Hematopoietic multipotent progenitor cell treated with erythropoietin and hydrocortisone succinate and interleukin-3 and kit ligand, for 4 days (in vitro differentiated cells): ENCODE measurements around the gene MAP6D1.

Source experiments
- DNase-seq: peaks from one replicate; pipeline ENCODE4 v3.0.0-alpha.2; 2015

MAP6D1 gene

DNA sequence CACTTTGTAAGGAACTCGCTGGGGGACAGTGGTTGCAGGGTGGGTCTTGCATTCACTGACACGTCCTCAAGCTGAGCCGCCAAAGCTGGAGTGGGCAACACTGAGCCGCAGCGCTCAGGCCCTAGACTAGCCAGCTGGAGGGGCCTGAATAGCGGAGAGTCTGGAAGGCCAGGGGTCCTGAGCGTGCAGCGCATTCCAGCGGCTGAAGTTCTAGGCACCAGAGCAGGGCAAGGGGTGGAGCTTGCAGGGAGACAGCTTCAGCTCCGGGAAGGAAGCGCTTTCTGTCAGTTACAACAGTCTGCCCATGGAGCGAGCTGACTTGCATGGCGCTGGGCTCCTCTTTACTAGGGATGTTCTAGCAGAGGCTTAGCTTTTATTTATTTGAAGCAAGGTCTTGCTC lies 2.7 kb downstream of the MAP6D1 start:
- no peak for DNase-seq

DNA sequence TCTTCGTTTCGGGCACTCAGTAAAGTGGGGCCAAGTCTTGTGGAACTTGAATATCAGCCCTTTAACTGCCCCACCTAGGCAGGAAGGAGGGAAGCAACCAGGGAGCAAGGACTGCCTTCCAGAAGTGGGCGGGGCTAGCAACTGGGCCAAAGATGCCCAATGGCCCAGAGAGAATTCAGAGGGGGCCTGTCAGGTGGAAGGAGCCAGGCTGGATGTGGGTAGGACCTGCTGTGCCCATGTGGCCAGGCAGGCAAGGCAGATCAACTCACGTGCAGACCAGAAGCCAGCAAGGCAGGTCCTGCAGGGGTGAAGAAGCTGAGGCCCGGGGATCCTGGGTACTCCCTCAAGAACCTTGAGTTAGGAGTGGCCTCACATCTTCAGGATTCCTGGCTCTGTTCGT lies 5.5 kb downstream of the MAP6D1 start:
- no peak for DNase-seq

DNA sequence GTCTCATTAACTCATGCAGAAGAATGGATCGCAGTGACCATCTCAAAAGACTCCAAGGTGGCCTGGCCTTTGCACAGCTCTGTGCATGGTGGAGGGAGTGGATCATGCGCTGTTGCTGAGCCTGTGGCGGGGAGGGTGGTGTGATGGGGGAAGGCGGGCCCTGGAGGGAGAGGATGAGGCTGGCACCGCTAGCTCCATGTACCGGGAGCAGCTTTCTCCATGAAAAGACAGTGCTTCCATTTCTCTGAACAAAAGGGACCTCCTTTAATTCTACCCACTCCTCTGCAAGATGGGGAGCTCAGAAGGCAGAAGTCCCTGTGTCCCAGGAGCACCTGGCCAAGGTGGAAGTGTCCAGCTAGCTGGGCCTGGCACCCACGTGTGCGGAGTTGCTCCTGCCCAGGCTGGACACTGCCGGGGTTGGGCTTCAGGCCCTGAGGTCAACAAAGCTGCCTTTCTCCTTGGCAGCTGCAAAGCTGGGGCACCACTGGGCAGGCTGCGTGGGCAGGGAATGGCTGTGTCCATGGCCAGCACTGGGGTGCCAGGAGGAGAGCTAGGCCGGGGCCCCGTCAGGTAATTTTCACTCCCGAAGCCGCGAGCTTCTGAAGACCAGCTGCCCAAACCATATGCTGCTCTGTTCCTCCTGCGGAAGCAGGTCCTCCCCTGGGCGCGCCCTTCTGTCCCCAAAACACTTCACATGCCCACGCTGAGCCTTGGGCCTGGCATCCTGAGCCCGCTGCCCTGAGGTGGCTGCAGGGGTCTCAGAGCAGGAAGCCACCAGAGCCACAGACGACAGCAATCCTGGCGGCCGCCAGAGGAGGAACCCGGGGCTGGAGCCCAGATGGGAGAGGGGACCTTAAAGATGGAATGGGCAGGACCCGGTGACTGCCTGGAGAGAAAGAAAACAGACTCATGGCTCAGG lies 6.4 kb downstream of the MAP6D1 start:
- DNase-seq, result no peak

DNA sequence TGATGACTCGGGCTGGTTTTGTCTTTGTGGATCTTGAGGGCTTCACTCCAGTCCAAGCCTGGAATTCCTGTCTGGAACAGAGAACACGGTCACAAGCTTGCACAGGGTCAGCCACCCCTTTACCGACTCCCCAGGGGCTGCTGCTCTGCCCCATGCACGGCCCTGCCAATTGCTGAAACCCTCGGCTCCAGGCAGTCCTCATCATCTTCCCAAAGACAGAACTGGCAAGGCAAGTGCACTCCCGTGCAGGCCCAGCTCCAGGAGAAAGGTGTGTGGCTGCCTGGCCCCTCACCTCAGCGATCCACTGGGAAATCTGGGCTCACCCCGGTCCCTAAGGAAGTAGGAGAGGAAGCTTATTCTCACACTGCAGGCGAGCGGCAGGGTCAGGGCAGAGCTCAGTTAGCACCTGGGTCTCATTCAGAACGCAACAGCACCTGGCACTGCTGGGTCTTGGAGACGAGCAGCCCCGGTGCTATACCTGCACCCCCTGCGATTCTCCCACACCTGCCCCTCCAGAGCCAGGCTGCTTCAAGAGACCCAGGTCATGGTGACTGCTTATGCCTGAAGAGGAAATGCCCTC lies 7.2 kb downstream of the MAP6D1 start:
- no peak for DNase-seq

DNA sequence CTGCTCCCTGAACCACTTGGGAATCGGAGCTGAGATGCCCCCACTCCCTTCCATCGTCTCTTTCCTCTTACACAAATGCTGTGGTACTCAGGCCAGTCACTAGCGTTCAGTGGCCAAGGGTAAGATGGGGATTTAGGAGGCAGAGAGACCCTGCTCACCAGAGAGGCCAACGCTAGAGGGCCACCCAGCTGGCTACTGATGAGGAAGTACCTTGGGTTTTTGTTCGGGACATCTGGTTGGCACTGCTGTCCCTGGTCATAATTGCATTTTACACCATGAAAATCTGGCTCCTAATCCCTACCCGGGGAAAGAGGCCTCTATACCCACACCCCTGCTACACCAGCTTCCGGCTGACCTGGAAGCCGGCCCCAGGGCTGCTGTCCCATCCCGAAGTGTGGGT lies 7.7 kb downstream of the MAP6D1 start:
- DNase-seq, result no peak

DNA sequence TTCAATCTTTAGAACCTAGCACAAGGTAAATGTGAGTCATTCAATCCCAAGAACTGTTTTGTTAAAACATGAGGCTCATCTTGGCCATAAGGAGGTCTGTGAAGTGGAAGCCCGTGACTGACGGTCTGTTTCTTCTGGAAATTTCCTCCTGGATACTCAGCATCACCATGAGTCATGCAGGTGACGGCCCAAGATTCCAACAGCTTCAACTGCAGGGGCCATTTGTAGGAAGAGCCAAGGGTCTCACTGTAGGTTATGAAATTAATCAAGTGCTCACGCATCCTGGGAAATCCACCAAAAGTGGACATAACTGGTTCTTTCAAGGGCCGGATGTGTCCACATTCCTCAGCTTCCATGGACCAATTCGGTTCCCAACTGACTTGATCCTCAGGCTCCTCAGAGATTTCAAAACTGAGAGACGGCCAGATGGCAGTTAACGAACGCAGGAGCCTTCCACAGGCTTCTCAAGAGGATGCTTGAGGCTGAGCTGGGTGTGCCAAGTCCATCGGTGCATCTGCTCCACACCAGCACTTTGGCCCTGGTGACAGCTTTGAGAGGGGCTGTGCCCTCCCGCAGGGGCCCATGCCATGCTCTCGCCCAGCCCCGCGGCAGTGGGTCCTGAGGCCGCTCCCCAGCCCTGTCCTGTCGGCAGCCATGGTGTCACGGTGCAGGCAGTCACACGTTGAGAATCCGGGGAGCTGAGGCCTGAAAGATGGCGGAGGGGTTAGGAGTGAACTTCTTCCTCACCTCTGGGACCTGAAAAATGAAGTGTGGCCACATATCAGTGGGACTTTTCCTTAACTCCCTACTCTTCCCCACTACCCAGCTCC lies 8.5 kb downstream of the MAP6D1 start:
- no peak for DNase-seq

DNA sequence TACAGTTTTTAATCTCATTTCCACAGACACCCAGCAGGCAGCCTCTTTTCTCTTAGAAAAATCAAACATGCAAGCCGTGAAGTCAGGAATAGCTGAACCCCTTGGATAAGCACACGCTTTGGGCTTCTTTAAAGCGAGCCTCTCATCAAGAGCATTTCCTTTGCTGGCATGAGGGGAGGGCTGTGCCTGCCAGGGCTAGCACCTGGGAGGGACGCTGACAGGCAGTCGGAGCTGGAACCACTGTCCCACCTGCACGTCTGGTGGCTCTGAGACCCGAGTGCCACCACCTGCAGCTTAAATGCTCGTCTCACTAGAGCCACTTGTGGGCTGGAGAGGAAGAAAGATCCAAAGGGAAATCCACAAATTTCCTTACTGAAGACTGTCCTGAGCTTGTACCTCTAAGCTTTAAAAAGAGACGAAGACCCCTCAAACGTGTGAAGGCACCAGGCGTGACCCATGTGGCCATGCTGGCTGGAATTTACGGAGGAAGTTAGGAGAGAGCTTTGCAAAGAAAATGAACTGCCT lies 9.4 kb downstream of the MAP6D1 start:
- DNase-seq, result no peak

DNA sequence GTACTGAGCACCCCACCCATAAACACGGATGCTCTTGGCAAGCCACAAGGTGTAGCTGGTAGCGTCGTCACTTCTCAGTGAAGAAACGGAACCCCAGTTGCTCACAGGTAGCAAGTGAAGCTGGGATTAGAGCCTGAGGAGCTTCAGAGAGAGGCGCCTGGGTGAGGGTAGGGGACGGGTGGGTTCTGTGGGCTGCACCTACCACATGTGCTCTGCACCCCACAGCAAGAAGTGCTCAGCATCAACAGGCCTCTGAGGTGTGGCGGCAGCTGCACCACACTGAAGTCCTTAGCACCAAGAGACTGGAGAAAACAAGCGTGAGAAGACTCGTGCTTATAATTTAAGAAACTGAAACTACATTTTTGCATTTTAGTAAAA lies 9.8 kb downstream of the MAP6D1 start:
- no peak for DNase-seq

DNA sequence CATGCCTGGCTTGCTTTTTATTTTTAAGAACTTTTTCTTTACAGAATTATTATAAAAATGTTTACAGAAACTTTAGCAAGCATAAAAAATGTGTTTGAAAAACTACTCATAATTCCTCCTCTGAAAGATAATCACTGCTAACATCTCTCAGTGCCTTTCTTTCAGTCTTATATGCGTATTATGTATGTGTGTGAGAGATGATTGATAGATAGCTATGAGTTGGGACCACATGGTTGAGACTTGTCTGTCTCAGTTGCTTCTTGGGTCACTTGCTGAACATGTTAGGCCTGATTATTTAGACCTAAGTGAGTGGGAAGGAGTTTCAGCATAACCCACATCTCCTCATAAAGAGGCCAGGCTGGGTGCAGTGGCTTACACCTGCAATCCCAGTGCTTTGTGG lies 11.1 kb downstream of the MAP6D1 start:
- no peak for DNase-seq

DNA sequence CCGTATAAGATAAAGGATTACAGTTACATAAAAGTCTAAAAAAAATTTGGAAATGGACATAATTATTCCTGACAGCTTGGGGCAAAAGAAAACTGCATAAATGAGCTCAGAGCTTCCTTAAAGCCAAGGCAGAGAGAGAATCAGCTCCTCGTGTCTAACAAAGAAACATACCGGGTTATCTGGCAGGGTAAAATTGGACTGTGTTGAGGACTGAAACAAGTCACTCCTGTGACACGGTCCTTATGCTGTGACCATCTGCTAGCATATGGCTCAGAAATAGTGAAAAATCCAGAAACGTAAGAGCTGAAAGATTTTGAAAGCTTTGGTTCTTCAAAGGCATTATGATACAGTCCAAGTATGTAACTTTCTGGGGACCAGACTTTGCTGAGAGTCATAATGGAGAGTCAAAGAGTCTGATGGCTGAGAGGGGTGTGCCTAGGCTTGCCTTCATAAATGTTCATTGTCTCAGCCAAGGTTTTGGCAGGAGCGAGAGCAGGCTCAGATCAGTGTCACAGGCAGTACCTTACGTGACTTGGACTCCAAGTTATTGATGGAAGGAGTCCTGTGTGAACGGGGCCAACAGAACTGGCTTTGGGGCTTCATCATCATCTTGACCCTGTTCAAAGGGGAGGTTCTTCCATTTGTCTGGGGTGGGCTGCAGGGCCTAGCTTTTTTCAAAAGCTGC lies 12.5 kb downstream of the MAP6D1 start:
- DNase-seq, result no peak

DNA sequence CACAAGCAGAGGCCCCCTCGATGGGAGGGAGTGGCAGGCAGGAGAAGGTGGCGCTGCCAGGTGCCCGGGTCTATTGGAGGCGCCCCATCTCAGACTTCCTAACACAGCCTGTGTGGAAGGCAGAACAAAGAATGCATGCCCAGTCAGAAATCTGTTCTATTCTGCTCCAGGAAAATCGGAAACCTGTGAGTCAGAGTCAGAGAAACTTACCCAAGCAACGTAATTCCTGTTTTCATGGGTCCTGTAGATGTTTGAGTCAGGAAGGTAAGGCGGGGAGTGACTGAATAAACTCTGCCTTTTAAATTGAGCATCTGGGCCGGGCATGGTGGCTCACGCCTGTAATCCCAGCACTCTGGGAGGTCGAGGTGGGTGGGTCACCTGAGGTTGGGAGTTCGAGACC lies 13.7 kb downstream of the MAP6D1 start:
- DNase-seq, result no peak

DNA sequence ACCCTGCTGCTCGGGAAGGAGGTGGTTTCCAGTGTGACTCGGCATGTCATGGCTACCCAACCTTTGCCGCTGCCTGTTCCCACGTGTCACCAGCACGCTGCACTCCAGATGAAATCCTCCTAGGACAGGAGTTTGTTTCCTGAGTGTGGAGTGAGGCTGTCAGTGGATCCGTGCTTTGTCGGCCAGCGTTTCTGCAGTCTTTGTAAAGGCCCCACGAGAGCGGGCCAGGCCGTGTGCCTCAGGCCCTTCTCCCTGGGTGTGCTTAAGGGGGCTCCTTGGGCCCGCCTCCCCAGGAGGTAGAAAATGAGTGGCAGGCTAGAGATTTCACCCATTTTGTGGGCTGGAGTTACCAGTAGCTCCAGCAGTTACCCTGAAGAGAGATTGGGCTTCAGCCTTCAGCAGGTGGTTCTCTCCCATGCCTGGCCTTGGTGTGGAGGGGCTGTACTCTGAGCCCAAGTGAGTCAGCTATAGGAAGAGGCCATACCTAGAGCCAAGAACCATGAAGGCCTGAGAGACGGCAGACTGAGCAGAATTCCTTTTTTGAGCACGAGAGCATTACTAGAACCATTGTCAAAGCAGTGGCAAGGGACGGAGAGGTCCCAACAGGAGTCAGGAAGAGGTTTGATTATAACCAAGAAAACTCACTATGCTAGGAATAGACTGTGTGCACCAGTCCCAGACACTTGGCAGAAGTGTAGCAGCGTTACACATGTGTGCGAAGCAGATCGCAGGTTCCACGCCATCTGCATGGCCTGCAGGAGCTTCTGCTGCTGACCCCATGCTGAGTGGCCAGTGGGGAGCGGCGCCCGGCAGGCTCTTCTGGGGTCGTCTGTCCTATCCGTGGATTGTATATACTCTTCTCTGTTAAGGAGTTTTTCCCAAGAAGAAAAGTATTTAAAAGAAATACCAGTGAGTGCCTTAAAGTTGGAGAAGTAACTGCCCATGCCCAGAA lies 14.5 kb downstream of the MAP6D1 start:
- no peak for DNase-seq

DNA sequence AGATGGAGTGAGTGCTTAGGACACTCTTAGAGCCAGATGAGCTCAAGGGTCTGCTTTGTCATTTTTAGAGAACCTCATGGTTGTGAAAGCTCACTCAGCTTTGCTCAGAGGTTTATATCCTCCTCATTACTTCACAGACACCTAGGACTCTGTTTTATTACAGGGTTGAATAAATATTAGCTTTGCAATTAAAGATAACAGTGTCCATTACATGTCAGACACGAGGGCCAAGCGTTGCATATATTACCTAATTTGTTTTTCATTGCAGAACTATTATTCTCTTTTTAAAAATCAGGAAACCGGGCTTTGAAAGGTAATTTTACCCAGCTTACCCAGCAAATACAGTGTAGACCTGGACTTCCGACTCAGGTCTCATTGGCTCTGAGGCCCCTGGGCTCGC lies 16.1 kb downstream of the MAP6D1 start:
- no peak for DNase-seq

DNA sequence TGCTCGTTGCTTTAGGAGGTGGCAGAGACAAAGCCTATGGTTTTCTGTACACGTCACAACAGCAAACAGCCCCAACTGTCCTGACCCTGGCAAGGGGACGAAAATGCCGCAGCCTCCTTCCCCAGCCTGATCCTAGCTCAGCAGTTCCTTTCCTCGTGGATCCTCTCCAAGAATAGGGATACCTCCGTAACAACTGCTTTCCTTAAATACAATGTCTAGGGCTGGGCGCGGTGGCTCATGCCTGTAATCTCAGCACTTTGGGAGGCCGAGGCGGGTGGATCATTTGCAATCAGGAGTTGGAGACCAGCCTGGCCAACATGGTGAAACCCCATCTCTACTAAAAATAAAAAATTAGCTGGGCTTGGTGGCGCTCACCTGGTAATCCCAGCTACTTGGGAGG lies 17.0 kb downstream of the MAP6D1 start:
- no peak for DNase-seq

DNA sequence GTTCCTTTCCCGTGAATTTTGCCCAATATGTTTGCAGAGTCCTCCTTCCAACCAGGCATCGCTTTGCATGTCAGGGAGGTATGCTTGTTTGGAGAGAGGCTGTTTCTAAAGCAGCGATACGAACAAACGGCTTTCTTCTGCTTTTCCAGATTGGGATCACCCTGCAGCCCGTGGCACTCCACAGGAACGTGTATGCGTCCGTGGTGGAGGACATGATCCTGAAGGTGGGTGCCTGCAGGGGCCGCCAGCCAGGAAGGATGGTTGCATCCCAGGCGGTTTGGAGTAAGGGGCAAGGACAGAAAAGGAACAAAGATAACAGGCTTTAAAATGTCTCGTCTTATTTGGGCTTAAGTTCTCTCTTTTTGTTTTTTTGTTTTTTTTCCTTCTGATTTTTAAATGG lies 17.5 kb downstream of the MAP6D1 start:
- no peak for DNase-seq

DNA sequence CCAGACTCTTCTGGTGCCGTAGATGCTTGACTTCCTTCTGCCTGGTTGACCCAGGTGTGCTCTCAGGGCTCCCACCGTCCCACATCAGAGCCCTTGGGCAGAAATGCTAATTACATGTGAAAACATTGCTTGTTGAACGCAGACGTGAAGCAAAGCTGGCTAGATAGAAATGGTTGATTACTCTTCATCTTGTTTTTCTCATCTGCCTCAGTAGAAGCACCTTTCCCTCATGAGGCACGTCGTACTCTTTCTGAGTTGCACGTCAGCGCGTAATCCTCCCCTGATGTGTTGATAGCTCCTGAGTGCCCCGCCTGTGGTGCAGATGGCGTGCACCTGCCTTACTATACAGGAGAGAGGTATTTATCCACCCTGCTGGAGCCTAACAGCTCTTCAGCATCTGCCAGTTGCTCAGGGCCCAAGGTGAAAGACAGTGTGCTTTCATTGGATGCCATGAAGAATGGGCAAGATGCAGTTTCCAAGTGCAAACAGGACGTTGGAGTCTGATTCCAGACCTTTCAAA lies 18.1 kb downstream of the MAP6D1 start:
- DNase-seq, result no peak

DNA sequence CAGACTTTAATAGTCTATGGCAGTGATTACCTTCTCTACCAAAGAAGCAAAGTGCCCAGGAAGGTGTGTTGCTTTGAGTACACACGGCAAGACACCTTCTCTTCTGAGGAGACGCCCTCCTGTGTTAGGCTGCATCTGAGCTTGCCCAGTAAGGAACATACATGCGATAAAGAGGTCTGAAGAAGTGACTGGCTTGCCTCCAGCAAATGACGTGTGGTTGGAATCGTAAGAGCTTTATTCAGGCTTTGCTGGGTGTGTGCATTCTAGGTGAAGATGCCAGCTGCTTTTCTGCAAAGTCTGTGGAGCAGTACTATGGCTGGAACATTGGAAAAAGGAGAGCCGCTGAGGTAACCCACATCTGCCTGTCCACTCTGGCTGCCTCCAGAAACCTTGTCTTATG lies 22.4 kb downstream of the MAP6D1 start:
- no peak for DNase-seq

DNA sequence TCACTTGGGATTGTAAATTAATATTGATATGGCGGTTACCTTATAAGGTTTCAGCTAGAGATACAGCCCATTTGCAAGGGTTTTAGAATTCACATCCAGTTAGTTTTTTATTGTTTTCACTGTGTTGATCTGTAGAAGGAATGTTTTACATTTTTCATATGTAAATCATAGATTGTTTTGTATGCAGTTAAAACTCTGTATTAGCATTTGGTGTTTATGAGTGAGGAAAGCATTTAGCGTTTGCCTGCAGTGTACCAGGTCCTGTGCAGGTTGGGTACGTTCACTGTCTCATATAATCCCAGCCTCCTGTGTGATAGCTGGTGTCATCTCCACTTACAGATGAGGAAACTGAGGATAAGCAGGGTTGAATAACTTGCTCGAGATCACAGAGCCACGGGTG lies 23.8 kb downstream of the MAP6D1 start:
- no peak for DNase-seq

DNA sequence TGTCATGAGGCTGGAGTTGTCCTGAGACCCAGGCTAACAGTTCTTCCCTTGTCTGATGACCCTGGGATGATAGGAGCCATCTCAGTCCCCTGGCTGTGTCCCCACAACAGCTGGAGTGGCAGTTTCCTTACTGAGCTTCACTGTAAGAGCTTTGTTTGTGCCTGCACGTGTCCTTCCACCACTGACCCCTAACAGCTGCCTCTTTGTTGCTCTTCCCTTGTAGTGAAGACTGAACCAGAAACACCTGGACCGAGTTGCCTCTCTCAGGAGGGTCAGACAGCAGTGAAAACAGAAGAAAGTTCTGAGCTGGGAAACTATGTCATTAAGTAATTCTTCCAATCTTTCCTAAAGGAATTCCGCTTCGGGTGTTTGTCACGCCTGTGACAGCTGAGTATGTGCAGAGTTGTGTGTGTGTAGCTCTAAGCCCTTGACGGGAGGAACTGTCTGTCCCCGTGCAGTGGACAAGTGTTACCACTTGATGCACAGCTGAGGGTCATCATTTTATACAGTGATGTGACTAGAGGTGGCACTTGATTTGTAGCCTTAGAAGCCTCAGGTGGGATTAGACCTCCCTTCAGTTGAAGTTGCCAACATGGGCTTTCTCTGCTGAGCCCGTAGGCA lies 25.0 kb downstream of the MAP6D1 start:
- DNase-seq, result no peak

DNA sequence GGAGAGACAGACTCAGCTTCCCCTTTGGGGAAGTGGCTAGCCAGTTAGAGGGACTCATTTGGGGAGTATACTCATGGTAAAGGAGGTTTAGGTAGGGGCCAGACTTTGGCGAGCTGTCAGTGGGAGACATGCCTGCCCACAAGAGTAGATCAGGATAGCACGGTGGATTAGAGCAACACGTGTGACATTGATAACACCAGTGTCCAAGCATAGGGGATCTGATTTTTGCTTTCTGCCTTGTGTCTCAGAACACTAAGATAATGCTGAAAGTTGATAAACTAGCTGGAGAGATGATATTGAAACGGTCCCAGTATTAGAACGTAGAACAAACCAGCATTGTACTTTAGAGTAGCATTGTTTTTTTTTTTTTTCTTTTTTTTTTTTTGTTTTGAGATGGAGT lies 25.9 kb downstream of the MAP6D1 start:
- peak; percentile 28 for DNase-seq

DNA sequence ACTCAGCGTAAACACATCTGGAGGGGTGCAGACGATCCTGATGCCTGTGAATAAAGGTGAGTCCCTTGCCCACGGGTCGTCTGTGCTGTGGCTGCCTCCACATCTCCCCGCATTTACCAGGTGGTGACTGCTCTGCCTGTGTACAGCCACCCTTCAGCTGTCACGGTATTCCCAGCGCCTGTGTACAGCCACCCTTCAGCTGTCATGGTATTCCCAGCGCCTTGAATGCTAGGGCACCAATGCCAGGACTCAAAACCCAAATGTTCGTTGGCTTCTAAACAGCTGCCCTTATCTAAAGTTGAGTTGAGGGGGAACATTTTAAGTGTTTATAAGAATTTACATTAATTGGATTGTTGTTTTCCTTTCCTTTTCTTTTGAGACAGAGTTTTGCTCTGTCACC lies 27.4 kb downstream of the MAP6D1 start:
- no peak for DNase-seq
